Retinal pigment epithelial cell (primary cell): Measurements from ENCODE around the gene MARF1.

Experiments used
- DNase-seq: peaks from one replicate; pipeline ENCODE4 v3.0.0-alpha.2; 2010; ENCODE audit warnings: low read depth
- H3K4me3 ChIP-seq: 2 replicates; pipeline ENCODE4 v1.5.1; 2011; ENCODE audit warnings: mild to moderate bottlenecking, low read length, control low read depth, moderate library complexity
- TF ChIP-seq, protein P1 (sequence below): conservative IDR thresholded peaks from 2 replicates; pipeline ENCODE4 v1.5.1; 2011; ENCODE audit warnings: low read depth, low read length, control low read depth, inconsistent platforms

The MARF1 gene

GRCh38 chr16:15594711-15595320 is 48.1 kb downstream of the MARF1 start:
- TF ChIP-seq, protein P1, sequence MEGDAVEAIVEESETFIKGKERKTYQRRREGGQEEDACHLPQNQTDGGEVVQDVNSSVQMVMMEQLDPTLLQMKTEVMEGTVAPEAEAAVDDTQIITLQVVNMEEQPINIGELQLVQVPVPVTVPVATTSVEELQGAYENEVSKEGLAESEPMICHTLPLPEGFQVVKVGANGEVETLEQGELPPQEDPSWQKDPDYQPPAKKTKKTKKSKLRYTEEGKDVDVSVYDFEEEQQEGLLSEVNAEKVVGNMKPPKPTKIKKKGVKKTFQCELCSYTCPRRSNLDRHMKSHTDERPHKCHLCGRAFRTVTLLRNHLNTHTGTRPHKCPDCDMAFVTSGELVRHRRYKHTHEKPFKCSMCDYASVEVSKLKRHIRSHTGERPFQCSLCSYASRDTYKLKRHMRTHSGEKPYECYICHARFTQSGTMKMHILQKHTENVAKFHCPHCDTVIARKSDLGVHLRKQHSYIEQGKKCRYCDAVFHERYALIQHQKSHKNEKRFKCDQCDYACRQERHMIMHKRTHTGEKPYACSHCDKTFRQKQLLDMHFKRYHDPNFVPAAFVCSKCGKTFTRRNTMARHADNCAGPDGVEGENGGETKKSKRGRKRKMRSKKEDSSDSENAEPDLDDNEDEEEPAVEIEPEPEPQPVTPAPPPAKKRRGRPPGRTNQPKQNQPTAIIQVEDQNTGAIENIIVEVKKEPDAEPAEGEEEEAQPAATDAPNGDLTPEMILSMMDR: no peak
- no peak for DNase-seq
- no peak overlapping the region for H3K4me3 ChIP-seq

DNA sequence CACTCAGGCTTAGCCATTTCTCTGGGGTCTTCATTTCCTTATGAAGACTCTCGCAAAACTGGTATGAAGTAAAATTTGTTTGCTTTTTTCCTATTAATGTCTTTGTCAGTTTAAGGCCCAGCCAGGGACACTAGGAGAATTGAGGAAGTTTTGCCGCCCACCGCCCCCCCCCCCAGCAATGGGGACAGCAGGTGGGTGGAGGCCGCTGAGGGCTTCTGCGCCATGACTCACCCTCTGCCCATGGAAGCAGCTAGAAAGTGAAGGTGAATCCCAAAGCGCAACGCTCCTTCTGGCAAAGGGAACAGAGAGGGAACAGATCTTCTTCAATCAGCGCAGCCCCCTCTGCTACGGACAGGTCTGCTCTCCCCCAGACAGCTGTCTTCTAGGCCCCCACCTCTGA is 49.7 kb downstream of the MARF1 start:
- no peak overlapping the region for H3K4me3 ChIP-seq
- TF ChIP-seq, protein P1: no peak
- no peak for DNase-seq

DNA sequence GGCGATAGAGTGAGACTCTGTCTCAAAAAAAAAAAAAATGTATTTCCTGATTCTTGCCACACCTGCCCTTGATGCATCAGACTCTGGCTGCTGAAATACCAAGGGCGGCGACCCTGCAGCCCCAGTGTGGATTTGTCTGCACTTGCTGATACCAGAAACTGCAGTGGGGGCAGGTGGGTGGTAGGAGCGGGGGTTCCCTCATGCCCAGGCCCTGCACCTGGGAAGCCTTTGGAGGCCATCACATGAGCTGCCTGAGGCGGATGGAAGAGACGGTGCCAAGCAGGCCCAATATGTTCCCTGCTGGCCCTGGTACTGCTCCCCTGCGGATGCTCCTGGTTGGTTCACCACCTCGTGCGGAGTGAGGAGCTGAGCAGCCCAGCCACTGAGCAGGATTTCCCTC is 50.6 kb downstream of the MARF1 start:
- TF ChIP-seq, protein P1: no peak
- no peak for DNase-seq
- no peak overlapping the region for H3K4me3 ChIP-seq

- H3K4me3 ChIP-seq: no peak overlapping the region
- TF ChIP-seq, protein P1: no peak
- DNase-seq: no peak
Observed at GRCh38 chr16:15587152-15587825, 55.7 kb downstream of the MARF1 start.

DNA sequence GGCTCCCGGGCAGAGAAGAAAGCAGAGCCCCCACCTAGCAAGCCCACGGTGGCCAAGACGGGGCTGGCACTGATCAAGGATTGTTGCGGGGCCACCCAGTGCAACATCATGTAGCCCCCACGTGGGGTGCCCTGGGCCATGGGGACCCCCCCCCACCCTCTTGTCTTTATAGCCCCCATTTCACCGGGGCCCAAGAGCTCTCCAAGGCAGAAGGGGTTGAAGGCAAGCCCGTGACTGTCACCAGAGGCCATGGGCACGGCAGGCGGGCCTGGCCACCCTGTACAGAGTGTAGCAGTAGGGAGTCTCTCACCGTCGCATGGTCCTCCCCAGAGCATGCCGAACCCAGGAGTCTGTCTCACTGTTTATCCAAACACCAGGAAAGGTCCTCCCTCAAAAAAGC is 56.2 kb downstream of the MARF1 start:
- TF ChIP-seq, protein P1: no peak
- H3K4me3 ChIP-seq: no peak overlapping the region
- DNase-seq: no peak

- no peak for DNase-seq
- no peak overlapping the region for H3K4me3 ChIP-seq
- TF ChIP-seq, protein P1: no peak
Observed at GRCh38 chr16:15585956-15586355, 57.0 kb downstream of the MARF1 start.

- H3K4me3 ChIP-seq: no peak overlapping the region
- DNase-seq: no peak
- TF ChIP-seq, protein P1: no peak
Observed at GRCh38 chr16:15583526-15583925, 59.4 kb downstream of the MARF1 start.
